Dermis blood vessel endothelial cell (primary cell): Measurements from ENCODE around the gene LRP1B. TPM values are rescaled to one million over a fixed set of nuclear protein-coding genes. Genes with fewer than 3 reads are reported as not detected.

ENCODE experiments used
- DNase-seq: peaks from one replicate; pipeline ENCODE4 v3.0.0; 2010
- total RNA-seq: library from RNA; depleted of rRNA; stranded (reverse); fragments of >200 nt; gene quantifications from 2 replicates; pipeline ENCODE4 v1.2.3, GENCODE V29; 2014

LRP1B gene
- total RNA-seq, 1 donor from 2014 or later = under 0.01 TPM

GRCh38 chr2:142038826-142039225, 92.0 kb downstream of the LRP1B start:
- DNase-seq = no peak

GRCh38 chr2:142037744-142038143, 93.1 kb downstream of the LRP1B start:
- no peak for DNase-seq

- no peak for DNase-seq
These were observed 93.8 kb downstream of the LRP1B start for GRCh38 chr2:142037066-142037465.

DNA sequence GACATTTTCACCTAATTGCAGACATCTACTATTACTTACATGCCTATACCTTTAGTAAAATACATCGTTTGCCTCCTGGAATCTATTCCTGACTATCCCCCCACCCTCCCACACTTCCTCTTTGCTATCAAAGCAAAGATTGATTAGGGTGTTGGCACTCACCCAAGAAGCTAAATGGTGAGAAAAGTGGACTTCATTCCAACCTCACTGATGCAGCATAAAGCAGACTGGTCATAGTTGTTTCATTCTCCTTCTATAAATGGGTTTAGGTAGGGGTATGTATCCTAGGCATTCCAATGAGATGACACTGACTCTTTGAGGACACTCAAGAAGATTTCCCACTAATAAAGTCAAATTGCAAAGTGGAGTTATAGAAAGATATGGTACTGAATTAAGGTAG, 97.4 kb downstream of the LRP1B start:
- no peak for DNase-seq

- DNase-seq = no peak
These were observed 99.2 kb downstream of the LRP1B start for GRCh38 chr2:142031656-142032055.

GRCh38 chr2:142030735-142031134, 100.1 kb downstream of the LRP1B start:
- DNase-seq = no peak

DNA sequence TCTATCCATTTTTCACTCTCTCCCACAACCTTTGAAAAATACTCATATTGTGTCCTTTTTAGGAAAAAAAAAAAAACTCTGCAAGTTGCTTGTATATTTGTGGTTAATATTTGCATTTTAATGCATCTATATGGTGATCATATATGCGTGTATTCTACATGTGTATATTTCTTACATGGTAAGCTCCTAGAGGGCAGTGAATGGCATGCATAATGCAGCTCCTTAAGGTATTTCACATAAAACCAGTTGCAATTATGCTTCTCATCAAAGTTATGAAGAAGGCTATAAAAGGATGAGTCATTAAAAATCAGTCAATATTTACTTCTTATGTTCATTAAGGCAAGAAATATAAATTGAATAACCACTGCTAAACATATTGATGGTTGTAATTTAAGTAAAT, 100.8 kb downstream of the LRP1B start:
- no peak for DNase-seq

DNA sequence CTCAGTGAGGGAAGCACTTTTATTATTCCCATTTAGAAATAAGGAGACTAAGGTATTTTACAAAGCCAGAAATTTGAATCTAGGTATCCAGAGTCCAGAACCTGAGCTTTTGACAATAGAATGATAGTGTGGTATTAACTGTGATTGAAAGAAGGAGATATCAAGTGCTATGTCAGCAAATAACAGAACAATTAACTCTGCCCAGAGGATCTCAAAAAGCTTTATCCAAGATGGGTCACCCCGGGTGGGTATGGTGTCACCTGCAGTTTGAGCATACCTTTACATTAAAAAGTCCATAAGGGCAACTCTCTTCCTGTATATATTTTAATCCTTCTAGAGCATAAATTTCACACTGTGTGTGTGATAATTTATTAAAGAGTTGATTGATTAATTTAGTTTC, 105.4 kb downstream of the LRP1B start:
- DNase-seq = no peak

GRCh38 chr2:142020368-142020767, 110.4 kb downstream of the LRP1B start:
- DNase-seq = no peak

GRCh38 chr2:142014536-142014935, 116.3 kb downstream of the LRP1B start:
- no peak for DNase-seq

DNA sequence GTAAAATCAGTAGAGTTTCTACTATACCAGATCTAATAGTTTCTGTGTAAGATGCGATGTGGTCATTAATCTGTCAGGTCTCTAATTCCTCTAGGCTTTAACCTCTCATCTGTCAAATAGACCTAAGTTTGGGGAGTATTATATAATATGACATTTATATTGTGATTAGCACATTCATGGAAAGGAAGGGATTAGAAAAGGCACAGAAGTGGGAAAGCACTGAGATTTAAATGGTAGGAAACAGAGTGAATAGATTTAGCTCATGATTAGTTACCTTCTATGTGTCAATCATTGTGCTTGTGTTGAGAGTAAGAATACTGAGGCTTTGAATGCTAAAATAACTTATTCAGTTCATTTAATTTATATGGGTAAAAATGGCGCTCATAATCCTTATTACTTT, 118.0 kb downstream of the LRP1B start:
- no peak for DNase-seq

DNA sequence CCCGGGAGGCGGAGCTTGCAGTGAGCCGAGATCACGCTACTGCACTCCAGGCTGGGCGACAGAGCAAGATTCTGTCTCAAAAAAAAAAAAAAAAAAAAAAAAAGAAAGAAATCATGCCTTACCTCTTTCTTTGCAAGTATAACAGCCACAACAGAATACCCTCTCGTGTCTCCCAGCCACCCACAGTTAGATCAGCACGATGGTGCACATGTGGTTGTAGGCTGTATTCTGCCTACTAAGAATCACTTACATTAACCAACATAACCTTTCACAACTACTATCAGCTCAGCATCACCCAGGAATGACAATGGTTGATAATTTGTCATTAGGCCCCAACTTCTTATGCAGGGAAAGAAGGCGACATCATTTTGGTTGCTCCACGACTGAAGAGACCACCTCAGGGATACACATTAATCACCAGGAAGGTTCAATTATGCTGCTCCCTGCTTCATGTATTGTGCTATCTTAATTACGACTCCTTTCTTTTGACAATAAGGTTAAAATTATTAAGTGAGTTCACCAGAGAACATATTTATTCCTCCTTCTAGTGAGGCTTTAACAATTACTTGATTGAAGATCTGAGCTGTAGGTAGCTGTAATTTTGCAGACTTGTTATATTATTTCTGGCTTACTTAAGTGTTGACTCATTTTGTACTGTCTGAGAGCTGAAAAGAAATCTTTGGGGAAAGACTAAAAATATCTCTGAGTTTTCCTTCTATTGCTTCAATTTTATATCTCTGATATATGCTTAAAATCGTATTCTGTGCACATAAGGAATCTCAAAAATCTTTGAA, 120.1 kb downstream of the LRP1B start:
- DNase-seq = no peak

DNA sequence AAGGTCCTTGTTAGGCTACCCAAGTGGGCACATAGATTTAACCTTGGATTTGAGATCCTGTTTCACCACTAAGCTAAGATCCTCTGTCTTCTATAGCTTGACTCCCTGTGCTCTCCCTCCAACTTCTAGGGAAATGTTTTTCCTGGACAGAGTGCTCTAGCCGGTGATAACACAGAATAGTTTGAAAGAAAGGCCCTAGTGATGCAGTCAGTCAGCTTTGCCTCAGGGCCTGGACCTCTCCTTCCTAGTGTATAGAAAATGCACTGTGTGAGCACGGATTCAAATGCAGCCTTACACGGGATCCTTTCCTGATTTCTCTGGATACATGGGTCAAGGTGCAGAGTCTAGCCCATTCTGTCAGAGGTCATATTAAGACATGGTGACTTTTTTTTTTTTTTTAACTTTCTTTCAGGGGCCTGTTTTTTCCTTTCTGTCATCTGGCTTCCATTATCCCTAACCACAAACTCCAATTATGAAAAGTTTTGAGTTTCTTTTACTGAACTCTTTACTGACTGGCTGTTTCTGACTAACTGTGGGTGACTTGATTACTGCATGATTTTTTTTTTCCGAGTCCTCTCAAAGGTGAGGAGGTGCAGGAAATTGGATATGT, 122.6 kb downstream of the LRP1B start:
- DNase-seq = no peak

GRCh38 chr2:141994066-141994465, 136.8 kb downstream of the LRP1B start:
- DNase-seq = no peak

GRCh38 chr2:141992695-141993094, 138.1 kb downstream of the LRP1B start:
- no peak for DNase-seq

DNA sequence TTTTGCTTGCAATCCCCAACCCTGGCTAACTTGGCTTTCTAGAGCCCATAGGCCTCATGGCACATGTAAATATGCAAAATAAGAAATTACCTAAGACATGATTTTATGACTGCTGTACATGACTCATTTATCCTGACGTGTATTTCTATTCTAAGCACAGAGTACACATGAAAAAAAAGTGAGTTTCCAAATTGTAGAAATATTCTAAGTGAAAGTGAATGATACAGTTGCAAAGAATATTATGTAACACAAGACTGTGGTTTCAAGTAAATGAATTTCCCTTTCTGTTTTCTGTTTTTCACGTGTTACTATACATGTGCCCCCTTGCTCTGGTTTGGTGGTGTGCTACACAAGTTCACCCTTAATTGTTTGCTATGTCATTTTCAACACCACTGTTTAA, 162.4 kb downstream of the LRP1B start:
- DNase-seq = no peak

DNA sequence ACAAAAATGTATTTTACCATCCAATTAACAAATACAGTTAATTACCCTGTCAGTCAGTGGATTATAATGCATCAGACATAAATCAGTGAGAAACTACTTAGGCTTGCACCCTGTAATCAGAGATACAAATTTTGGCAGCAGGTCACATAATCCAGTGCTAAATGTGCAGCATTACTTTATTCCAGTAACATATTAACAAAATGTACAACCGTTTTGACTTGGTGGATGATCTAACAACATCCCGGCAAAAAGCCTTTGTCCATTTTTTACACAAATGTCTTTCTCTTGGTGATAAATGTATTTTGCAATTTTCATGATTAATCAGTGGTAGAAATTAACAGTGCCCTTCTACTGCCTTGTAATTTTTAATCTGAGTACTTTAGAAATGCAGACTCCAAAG, 162.8 kb downstream of the LRP1B start:
- DNase-seq = no peak

GRCh38 chr2:141967503-141967902, 163.3 kb downstream of the LRP1B start:
- DNase-seq = no peak

- no peak for DNase-seq
These were observed 170.9 kb downstream of the LRP1B start for GRCh38 chr2:141959941-141960340.

DNA sequence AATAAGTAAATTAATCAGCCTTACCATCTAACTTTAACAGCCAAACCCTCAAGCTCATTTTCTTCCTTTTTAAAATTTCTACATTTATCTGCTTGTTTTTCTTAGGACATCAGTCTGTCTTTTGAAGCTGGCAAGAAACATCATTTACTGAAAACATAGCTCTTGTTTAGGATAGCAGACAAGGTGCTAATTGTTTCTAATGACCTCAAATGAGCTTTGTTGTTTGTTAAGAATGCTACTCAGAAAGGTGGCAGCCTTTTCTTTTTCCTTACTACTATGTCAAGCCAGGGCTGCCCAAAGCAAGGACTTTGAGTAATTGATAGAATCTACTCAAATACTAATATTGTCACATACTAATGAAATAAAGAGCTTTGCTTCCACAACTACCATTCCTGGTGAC, 171.8 kb downstream of the LRP1B start:
- no peak for DNase-seq

DNA sequence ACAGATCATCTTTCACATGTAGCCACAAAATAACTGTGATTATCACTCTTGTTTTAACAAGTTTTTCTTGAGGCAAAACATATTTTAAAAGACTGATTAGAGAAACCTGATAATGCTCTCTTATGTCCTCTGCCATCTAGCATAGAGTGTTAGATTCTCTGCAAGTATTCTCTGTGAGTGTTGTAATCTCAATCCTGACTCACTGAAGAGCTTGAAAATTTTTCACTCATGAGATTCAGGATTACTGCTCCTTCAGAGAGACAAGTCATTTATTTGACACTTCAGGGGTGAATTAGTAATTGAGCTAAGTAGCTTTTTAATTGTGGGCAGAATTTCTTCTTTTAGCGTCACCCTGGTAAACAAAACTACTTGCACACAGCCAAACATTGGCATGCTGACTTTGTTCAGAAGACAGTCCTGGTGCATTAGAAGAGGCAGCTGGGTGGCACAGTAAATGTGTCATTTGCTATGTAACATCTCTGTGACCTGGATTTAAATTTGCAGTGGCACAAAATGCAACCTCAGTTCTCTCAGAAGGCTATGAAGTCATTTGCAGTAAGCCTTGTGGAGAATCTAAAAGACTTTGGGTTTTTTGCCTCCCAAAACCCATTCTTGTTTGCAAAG, 172.9 kb downstream of the LRP1B start:
- DNase-seq = no peak

DNA sequence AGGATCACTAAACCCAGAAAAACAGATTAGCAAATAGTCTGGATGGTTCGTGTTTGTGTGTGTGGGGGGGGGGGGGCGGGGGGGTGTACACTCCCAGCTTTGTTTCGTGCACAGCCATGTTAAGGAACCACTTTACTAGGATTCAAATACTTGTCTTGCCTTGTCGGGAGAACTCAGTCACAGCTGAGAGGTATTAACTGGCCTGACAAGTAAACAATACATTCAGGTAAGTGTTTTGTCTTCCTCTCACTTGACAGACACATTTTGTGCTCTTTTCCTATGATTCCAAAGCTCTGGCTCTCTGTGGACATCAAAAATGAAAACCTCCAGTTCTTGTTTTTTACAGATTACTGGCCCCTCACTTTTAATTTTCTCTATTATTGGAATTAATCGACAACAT, 173.5 kb downstream of the LRP1B start:
- DNase-seq = no peak

DNA sequence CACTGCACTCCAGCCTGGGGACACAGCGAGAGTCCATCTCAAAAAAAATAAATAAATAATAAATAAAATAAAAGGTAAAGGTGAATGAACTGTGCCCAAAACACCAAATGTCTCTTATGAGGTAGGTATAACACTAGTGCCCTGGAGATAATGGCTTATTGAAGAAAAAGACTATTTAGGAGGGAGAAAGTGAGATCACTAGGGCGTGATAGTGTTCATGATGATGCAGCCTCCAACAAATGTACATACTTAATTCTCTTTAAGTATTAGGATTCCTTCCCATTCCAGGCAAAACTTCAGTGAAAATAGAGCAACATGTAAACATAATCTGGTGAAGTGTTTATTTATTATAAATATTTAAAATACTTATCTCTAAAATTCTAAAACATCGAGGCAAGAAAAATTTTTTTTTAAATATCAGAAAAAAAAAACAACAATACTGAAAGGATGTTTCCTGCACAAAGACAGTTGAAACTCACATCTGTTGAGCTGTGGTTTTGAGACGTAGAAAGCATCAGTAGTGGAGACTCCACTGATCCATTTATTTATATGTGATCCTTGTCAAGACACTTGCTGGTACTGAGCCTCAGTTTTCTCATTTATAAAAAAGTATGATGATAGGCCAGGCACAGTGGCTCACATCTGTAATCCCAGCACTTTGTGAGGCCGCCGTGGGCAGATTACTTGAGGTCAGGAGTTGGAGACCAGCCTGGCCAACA, 183.3 kb downstream of the LRP1B start:
- no peak for DNase-seq
